ENCODE results near the gene MAPK10.

- no peak for TF ChIP-seq TAF1 (IDR thresholded peaks at IDR 0.05; ENCODE audit: low read depth, low read length)
- no peak for TF ChIP-seq POLR2AphosphoS5 (IDR thresholded peaks at IDR 0.05; ENCODE audit: low read depth, low read length)
- no peak for TF ChIP-seq POLR2A (IDR thresholded peaks at IDR 0.05; ENCODE audit: low read depth, low read length)
- no peak for TF ChIP-seq SPI1 (IDR thresholded peaks at IDR 0.05; ENCODE audit: low read depth, low read length)
- TF ChIP-seq POU2F2 (IDR thresholded peaks at IDR 0.05; ENCODE audit: low read depth, low read length), result no peak
These were observed 17.0 kb upstream of the MAPK10 start for GRCh38 chr4:86376850-86377249.
